ENCODE results near the gene ZNF678.

ZNF678 gene

DNA sequence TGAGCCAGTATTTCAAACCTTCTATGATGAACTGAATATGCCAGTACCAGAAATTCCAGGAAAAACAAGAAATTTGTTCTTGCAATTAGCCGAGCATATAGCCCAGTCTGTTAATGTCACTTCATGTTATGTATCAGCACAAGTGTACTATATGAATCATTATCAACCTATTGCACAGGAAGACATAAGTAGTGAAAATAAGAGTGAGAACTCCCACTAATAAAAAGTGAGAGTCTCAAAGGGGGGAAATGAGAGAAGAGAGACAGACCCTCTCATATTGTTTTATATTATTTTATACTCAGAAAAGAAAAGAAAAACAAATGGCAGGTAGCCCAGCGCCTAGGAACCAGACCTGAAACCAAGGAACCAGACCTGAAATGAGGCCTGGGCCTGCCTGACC, 155.6 kb downstream of the ZNF678 start:
- Histone ChIP-seq H3K4me1 (no peaks in the 10 kb centered on the region), H3K4me3 (no peak overlapping the region), H3K9me3 (peaks cover 4 to 56% (median 49%) of the 10 kb centered on the region in 3 donors), H3K27ac (no peak overlapping the region), H3K36me3 (no peaks in the 10 kb centered on the region), H3K27me3 (no peaks in the 10 kb centered on the region)
- TF ChIP-seq, protein P1, sequence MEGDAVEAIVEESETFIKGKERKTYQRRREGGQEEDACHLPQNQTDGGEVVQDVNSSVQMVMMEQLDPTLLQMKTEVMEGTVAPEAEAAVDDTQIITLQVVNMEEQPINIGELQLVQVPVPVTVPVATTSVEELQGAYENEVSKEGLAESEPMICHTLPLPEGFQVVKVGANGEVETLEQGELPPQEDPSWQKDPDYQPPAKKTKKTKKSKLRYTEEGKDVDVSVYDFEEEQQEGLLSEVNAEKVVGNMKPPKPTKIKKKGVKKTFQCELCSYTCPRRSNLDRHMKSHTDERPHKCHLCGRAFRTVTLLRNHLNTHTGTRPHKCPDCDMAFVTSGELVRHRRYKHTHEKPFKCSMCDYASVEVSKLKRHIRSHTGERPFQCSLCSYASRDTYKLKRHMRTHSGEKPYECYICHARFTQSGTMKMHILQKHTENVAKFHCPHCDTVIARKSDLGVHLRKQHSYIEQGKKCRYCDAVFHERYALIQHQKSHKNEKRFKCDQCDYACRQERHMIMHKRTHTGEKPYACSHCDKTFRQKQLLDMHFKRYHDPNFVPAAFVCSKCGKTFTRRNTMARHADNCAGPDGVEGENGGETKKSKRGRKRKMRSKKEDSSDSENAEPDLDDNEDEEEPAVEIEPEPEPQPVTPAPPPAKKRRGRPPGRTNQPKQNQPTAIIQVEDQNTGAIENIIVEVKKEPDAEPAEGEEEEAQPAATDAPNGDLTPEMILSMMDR (IDR thresholded peaks at IDR 0.05): no peak
- intact Hi-C loops (cut with DNase I; ENCODE audit: low total_unique reads): no loop called here
- no peak for DNase-seq

DNA sequence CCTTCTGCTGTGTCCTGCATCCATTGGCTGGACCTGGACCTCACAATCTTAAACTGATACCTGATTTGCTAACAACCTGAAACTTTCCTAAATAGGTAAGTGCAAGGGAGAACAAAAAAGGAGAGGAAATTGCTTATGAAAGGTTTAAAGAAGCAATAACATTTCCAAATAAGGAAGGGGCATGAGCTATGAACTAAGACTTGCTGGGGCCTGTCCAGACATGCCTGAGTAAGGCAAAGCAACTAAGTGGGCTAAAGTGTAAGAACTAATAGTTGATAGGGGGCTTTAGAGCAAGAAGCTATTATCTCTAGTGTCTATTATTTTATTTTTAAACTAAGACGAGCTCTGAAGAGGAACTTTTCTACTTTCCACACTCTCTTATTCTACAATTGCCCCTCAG, 160.1 kb downstream of the ZNF678 start:
- no peaks in the 10 kb centered on the region for H3K36me3 ChIP-seq
- H3K4me3 ChIP-seq: no peak overlapping the region
- H3K4me1 ChIP-seq: peaks cover 0 to 9% (median 4%) of the 10 kb centered on the region in 4 donors
- H3K9me3 ChIP-seq: peaks cover 4 to 46% (median 38%) of the 10 kb centered on the region in 3 donors
- TF ChIP-seq, protein P1 (IDR thresholded peaks at IDR 0.05): no peak
- intact Hi-C loops (cut with DNase I; ENCODE audit: low total_unique reads): no loop called here
- peaks cover 0 to 2% of the 10 kb centered on the region in 2 donors for H3K27me3 ChIP-seq
- no peak overlapping the region for H3K27ac ChIP-seq
- no peak for DNase-seq

DNA sequence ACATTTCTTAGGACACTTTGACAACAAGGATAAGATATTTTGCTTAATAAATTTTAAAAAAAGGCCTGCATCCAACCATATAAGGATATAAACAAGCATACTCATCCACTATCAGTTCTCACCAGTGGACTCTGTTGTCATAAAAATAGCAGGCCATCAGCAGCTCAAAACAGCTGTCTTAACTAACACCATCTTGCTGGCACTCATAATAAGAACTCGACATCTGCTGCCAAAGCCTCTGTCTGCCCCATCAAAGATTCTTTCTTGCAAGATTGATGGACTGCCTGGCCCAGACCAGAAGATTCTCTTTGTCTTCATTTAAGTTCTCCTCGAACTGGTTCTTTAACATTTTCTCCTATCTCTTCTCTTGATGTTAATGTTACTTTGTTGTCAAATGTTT, 161.7 kb downstream of the ZNF678 start:
- Histone ChIP-seq H3K36me3 (no peaks in the 10 kb centered on the region), H3K4me3 (no peak overlapping the region), H3K27me3 (peaks cover 0 to 2% of the 10 kb centered on the region in 2 donors), H3K27ac (no peak overlapping the region), H3K9me3 (peaks cover under 1 to 32% (median 26%) of the 10 kb centered on the region in 3 donors), H3K4me1 (peaks cover 0 to 23% (median 16%) of the 10 kb centered on the region in 4 donors)
- intact Hi-C loops (cut with DNase I; ENCODE audit: low total_unique reads): no loop called here
- TF ChIP-seq, protein P1 (IDR thresholded peaks at IDR 0.05): no peak
- DNase-seq: no peak

DNA sequence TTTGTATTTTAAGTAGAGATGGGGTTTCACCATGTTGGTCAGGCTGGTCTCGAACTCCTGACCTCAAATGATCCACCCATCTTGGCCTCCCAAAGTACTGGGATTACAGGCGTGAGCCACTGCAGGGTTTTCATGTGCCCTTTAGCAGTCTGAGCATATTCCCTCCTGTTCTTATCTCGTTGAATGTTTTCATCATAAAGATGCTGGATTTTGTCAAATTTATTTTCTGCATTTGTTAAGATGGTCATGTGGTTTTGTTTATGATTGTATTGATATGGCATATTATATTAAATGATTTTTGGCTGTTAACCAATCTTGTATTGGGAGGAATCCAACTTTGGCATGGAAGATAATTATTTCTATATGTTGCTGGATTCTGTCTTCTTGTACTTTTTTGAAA, 163.0 kb downstream of the ZNF678 start:
- no peak overlapping the region for H3K27ac ChIP-seq
- peaks cover 0 to 19% (median 14%) of the 10 kb centered on the region in 3 donors for H3K9me3 ChIP-seq
- TF ChIP-seq, protein P1 (IDR thresholded peaks at IDR 0.05): no peak
- H3K4me3 ChIP-seq: no peak overlapping the region
- intact Hi-C loops (cut with DNase I; ENCODE audit: low total_unique reads): no loop called here
- peaks cover 0 to 32% (median 20%) of the 10 kb centered on the region in 4 donors for H3K4me1 ChIP-seq
- DNase-seq: no peak
- peaks cover 0 to 6% (median 0%) of the 10 kb centered on the region in 3 donors for H3K36me3 ChIP-seq
- H3K27me3 ChIP-seq: peaks cover 0 to 2% of the 10 kb centered on the region in 2 donors

All from tibial artery (tissue), 4 donors.